OCI-LY7 (cell line): Measurements from ENCODE around the gene TRIM33. TPM values are rescaled to one million over a fixed set of nuclear protein-coding genes. Genes with fewer than 3 reads are reported as not detected.

Experiments
- BruUV-seq: library from RNA; stranded (reverse); fragments of 400-500 nt; replicated peaks from 2 replicates; lab custom pipeline; 2021; lab: Mats Ljungman, UMichigan
- CTCF ChIA-PET: fragments of 300-600 bp; sonication (Branson Sonifier 250); formaldehyde crosslinking; loops from one replicate; lab custom pipeline; 2022; ENCODE audit warnings: antibody characterized with exemption; ENCODE audit not compliant: unreplicated experiment; lab: Charles Lee
- POLR2A ChIA-PET: fragments of 300-600 bp; sonication (Branson Sonifier 250); formaldehyde crosslinking; loops from one replicate; lab custom pipeline; 2022; ENCODE audit warnings: antibody characterized with exemption; lab: Charles Lee
- DNase-seq: peaks from one replicate; pipeline ENCODE4 v3.0.0-alpha.2; 2015; ENCODE audit warnings: low spot score
- H2AFZ ChIP-seq: fragments of 200-600 bp; sonication (generic), shearing (Covaris generic); 2 replicates; pipeline ENCODE4 v1.6.1; 2014; ENCODE audit warnings: mild to moderate bottlenecking, antibody characterized with exemption, low read length, moderate library complexity
- H3K27ac ChIP-seq: fragments of 200-600 bp; sonication (generic); 2 replicates; pipeline ENCODE4 v1.5.1; 2014; ENCODE audit warnings: mixed run types, low read depth, mild to moderate bottlenecking, moderate library complexity, low read length, inconsistent platforms; ENCODE audit not compliant: poor library complexity, severe bottlenecking
- H3K36me3 ChIP-seq: fragments of 200-600 bp; sonication (generic); 2 replicates; pipeline ENCODE4 v1.6.1; 2014; ENCODE audit warnings: mild to moderate bottlenecking, antibody characterized with exemption, low read length, moderate library complexity, mixed read lengths; ENCODE audit not compliant: insufficient read depth
- H3K4me1 ChIP-seq: fragments of 200-600 bp; sonication (generic); 2 replicates; pipeline ENCODE4 v1.5.1; 2014; ENCODE audit warnings: mild to moderate bottlenecking, low read length; ENCODE audit not compliant: insufficient read depth, poor library complexity, severe bottlenecking
- H3K4me2 ChIP-seq: fragments of 200-600 bp; sonication (generic); 2 replicates; pipeline ENCODE4 v1.6.1; 2014; ENCODE audit warnings: mild to moderate bottlenecking, low read length
- H3K4me3 ChIP-seq: fragments of 200-600 bp; sonication (generic); 2 replicates; pipeline ENCODE4 v1.5.1; 2014; ENCODE audit warnings: mild to moderate bottlenecking, low read depth, low read length; ENCODE audit not compliant: poor library complexity, severe bottlenecking
- H3K79me2 ChIP-seq: fragments of 200-600 bp; sonication (generic); 2 replicates; pipeline ENCODE4 v1.6.1; 2016; ENCODE audit warnings: low read depth, mild to moderate bottlenecking, low read length, moderate library complexity, mixed read lengths; ENCODE audit not compliant: insufficient read depth
- H3K9me2 ChIP-seq: fragments of 200-600 bp; sonication (generic); 2 replicates; pipeline ENCODE4 v1.6.1; 2016; ENCODE audit warnings: mild to moderate bottlenecking, low read length, mixed read lengths; ENCODE audit not compliant: insufficient read depth
- H3K9me3 ChIP-seq: fragments of 200-600 bp; sonication (generic); 2 replicates; pipeline ENCODE4 v1.6.1; 2014; ENCODE audit warnings: mild to moderate bottlenecking, mixed run types, low read length, mixed read lengths
- H4K20me1 ChIP-seq: fragments of 200-600 bp; sonication (generic); 2 replicates; pipeline ENCODE4 v1.6.1; 2014; ENCODE audit warnings: mild to moderate bottlenecking, antibody characterized with exemption, low read length, moderate library complexity, mixed read lengths; ENCODE audit not compliant: insufficient read depth
- CTCF ChIP-seq: fragments of 200-600 bp; sonication (generic); conservative IDR thresholded peaks from 2 replicates; pipeline ENCODE4 v1.5.1; 2014; ENCODE audit warnings: mild to moderate bottlenecking, antibody characterized with exemption, low read length, moderate library complexity, mixed read lengths
- EZH2phosphoT487 ChIP-seq: fragments of 200-600 bp; sonication (generic); IDR thresholded peaks from 2 replicates; pipeline ENCODE4 v1.6.1; 2018; ENCODE audit warnings: low read depth, borderline replicate concordance, mild to moderate bottlenecking, mixed run types, antibody characterized with exemption, low read length, moderate library complexity, mixed read lengths
- intact Hi-C: fragments of 100-400 bp; cut with micrococcal nuclease; formaldehyde crosslinking; loops from one replicate; pipeline ENCODE4 v1.10.0; 2022; ENCODE audit not compliant: unreplicated experiment
- total RNA-seq, 2 experiments: library from RNA; depleted of rRNA in 1 of 2; stranded (reverse); fragments of >200 nt in 1 of 2; shearing (Covaris generic) in 1 of 2; gene quantifications; 2 replicates each; pipeline ENCODE4 v1.2.3, GENCODE V29; 2014 to 2022

The TRIM33 gene
- total RNA-seq, 2 experiments from 2014 or later = 43.0 to 44.7 TPM

- no peaks in the 10 kb centered on the region for H3K9me2 ChIP-seq
- no peak overlapping the region for H3K4me2 ChIP-seq
- TF ChIP-seq EZH2phosphoT487 = no peak
- no peak for TF ChIP-seq CTCF
- H4K20me1 ChIP-seq = no peaks in the 10 kb centered on the region
- ChIA-PET CTCF (no interaction called here), POLR2A (interaction anchor here (0.6 kb wide), 1 partner anchor 165 kb away, joined by 3 read pairs; no protein-coding TSS in a partner anchor)
- intact Hi-C loops = loop anchor here (10.0 kb wide), 1 partner anchor 63 kb away; no protein-coding TSS in a partner anchor
- H3K4me3 ChIP-seq = no peak overlapping the region
- no peak for DNase-seq
- no peaks in the 10 kb centered on the region for H3K36me3 ChIP-seq
- no peaks in the 10 kb centered on the region for H3K9me3 ChIP-seq
- H2AFZ ChIP-seq = no peak overlapping the region
- H3K4me1 ChIP-seq = no peaks in the 10 kb centered on the region
- no peaks in the 10 kb centered on the region for H3K79me2 ChIP-seq
- no TSS peak for BruUV-seq
- H3K27ac ChIP-seq = no peak overlapping the region
These were observed 40.4 kb upstream of the TRIM33 start for GRCh38 chr1:114551400-114551799.

GRCh38 chr1:114550336-114550735 is 39.3 kb upstream of the TRIM33 start:
- TF ChIP-seq EZH2phosphoT487 (no peak), CTCF (no peak)
- no peaks in the 10 kb centered on the region for H3K9me2 ChIP-seq
- H3K79me2 ChIP-seq = no peaks in the 10 kb centered on the region
- no peaks in the 10 kb centered on the region for H3K9me3 ChIP-seq
- DNase-seq = no peak
- H3K27ac ChIP-seq = no peak overlapping the region
- no peaks in the 10 kb centered on the region for H3K36me3 ChIP-seq
- no peaks in the 10 kb centered on the region for H4K20me1 ChIP-seq
- intact Hi-C loops = loop anchor here (10.0 kb wide), 1 partner anchor 64 kb away; no protein-coding TSS in a partner anchor
- ChIA-PET POLR2A (interaction anchor here (0.6 to 0.7 kb wide), 5 partner anchors 130 to 548 kb away, joined by 3 to 5 read pairs (median 3); no protein-coding TSS in a partner anchor), CTCF (no interaction called here)
- no peaks in the 10 kb centered on the region for H3K4me1 ChIP-seq
- no peak overlapping the region for H3K4me3 ChIP-seq
- BruUV-seq = no TSS peak
- no peak overlapping the region for H3K4me2 ChIP-seq
- no peak overlapping the region for H2AFZ ChIP-seq

- CTCF ChIA-PET = no interaction called here
- H3K27ac ChIP-seq = no peak overlapping the region
- intact Hi-C loops = no loop called here
- no peak for TF ChIP-seq EZH2phosphoT487
- TF ChIP-seq CTCF = no peak
- H4K20me1 ChIP-seq = no peaks in the 10 kb centered on the region
- POLR2A ChIA-PET = interaction anchor here (0.7 kb wide), 1 partner anchor 95 kb away, joined by 5 read pairs; no protein-coding TSS in a partner anchor
- H3K9me2 ChIP-seq = no peaks in the 10 kb centered on the region
- H3K9me3 ChIP-seq = no peaks in the 10 kb centered on the region
- H3K36me3 ChIP-seq = no peaks in the 10 kb centered on the region
- H3K4me2 ChIP-seq = no peak overlapping the region
- no peaks in the 10 kb centered on the region for H3K79me2 ChIP-seq
- no TSS peak for BruUV-seq
- H3K4me3 ChIP-seq = no peak overlapping the region
- no peak for DNase-seq
- H3K4me1 ChIP-seq = no peaks in the 10 kb centered on the region
- H2AFZ ChIP-seq = no peak overlapping the region
These were observed 38.1 kb upstream of the TRIM33 start for GRCh38 chr1:114549137-114549536.
